Mucosa of stomach (tissue), 1 donor: ENCODE measurements around the gene DMXL2.

ENCODE experiments used
- H3K27me3 ChIP-seq: one replicate; pipeline ENCODE4 v1.7.0; 2013; ENCODE audit warnings: mild to moderate bottlenecking, low read length; ENCODE audit not compliant: control insufficient read depth, insufficient read depth
- H3K36me3 ChIP-seq: one replicate; pipeline ENCODE4 v1.7.0; 2013; ENCODE audit warnings: low read length; ENCODE audit not compliant: control insufficient read depth, insufficient read depth
- H3K4me1 ChIP-seq: one replicate; pipeline ENCODE4 v1.7.0; 2013; ENCODE audit warnings: mild to moderate bottlenecking, low read length; ENCODE audit not compliant: control insufficient read depth, insufficient read depth
- H3K4me3 ChIP-seq: one replicate; pipeline ENCODE4 v1.7.0; 2013; ENCODE audit warnings: low read length
- H3K9ac ChIP-seq: one replicate; pipeline ENCODE4 v1.7.0; 2013; ENCODE audit warnings: mild to moderate bottlenecking, low read length, moderate library complexity
- H3K9me3 ChIP-seq: one replicate; pipeline ENCODE4 v1.7.0; 2013; ENCODE audit warnings: mild to moderate bottlenecking, low read length, moderate library complexity; ENCODE audit not compliant: control insufficient read depth
- donor health status: Pancreatic carcinoma.

The DMXL2 gene

DNA sequence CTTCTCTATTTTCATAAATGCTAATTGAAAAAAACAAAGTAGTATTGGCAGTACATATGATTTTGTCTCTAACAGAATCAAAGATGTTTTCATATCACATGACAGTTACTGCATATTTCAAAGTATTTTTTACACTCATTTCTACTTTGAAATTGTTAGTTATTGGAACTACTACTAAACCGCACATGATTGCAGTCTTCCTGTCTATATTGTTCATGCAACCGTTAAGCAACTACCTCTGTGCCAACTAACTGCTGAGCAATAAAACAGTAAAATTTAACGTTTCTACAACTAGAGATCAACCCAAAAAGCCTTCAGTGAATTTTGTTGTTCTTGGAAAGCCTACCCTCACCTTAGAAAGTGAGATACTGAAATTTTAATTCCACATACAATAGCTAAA, 64.2 kb downstream of the DMXL2 start:
- H3K9ac ChIP-seq = no peak overlapping the region
- no peaks in the 10 kb centered on the region for H3K27me3 ChIP-seq
- H3K36me3 ChIP-seq = no peaks in the 10 kb centered on the region
- no peak overlapping the region for H3K4me3 ChIP-seq
- no peaks in the 10 kb centered on the region for H3K9me3 ChIP-seq
- no peaks in the 10 kb centered on the region for H3K4me1 ChIP-seq

DNA sequence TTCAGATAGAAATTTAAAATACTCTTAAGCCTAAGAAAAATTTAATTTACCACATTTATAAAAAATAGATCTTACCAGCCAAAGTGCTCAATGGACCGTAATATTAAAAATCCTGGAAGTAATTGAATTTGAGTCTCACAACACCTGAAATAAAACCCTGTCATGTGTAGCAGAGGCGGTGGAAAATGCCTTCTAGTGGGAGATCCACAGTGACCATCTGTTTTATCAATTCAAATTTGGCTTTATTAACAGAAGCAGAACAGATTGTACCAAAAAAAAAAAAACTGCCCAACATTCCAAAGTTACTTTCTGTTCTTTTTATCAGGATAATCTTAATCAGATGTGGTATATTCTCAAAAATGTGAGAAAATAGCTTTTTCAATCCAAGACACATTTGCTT, 71.7 kb downstream of the DMXL2 start:
- H3K4me3 ChIP-seq = no peak overlapping the region
- H3K9ac ChIP-seq = no peak overlapping the region
- no peaks in the 10 kb centered on the region for H3K27me3 ChIP-seq
- no peaks in the 10 kb centered on the region for H3K9me3 ChIP-seq
- H3K4me1 ChIP-seq = no peaks in the 10 kb centered on the region
- H3K36me3 ChIP-seq = no peaks in the 10 kb centered on the region

DNA sequence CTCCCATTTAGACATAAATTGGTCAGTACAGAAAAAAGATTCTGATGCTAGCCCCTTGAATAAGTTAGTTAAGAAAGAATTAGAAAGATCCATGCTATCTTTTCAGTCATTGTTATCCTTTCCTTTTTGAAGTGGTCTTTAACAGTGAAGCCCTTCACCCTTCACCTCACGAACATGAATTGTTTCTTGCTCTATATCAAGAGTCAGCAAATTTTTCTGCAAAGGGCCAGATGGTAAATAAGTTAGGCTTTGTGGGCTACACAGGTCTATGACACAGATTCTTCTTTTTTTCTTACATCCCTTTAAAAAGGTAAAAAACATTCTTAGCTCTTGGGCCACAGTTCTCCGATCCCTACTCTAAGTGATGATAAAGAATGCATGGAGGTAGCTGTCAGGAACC, 74.9 kb downstream of the DMXL2 start:
- Histone ChIP-seq H3K9me3 (no peaks in the 10 kb centered on the region), H3K36me3 (no peaks in the 10 kb centered on the region), H3K27me3 (no peaks in the 10 kb centered on the region), H3K4me3 (no peak overlapping the region), H3K4me1 (no peaks in the 10 kb centered on the region), H3K9ac (no peak overlapping the region)

DNA sequence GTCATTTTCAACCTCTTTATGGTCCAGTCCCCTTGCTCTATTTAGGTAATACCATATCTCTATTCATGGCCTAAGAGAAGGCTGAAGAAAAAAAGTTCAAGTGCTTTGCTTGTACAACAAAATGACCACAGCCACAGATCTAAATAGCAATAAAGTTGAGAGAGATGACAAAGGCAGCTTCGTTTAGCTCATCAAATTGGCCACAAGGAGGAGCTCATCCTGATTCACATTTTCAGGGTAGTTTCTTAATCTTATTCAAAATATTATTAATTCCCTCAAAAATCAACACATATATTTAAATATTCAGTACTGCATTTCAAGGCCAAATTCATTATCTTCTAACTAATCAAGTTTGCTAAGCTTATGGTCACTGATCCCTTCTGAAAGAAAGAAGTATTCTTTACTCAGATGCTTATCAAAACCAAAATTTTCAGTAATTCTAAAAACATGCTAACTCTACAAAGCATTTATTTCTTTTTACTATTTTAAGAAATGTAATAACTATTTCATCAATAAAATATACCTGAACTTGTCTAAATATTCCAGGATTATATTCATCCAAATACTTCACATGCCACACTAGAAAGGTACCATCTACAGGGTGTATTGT, 85.5 kb downstream of the DMXL2 start:
- H3K4me3 ChIP-seq = no peak overlapping the region
- H3K27me3 ChIP-seq = no peaks in the 10 kb centered on the region
- H3K4me1 ChIP-seq = no peaks in the 10 kb centered on the region
- no peaks in the 10 kb centered on the region for H3K9me3 ChIP-seq
- H3K9ac ChIP-seq = no peak overlapping the region
- no peaks in the 10 kb centered on the region for H3K36me3 ChIP-seq

DNA sequence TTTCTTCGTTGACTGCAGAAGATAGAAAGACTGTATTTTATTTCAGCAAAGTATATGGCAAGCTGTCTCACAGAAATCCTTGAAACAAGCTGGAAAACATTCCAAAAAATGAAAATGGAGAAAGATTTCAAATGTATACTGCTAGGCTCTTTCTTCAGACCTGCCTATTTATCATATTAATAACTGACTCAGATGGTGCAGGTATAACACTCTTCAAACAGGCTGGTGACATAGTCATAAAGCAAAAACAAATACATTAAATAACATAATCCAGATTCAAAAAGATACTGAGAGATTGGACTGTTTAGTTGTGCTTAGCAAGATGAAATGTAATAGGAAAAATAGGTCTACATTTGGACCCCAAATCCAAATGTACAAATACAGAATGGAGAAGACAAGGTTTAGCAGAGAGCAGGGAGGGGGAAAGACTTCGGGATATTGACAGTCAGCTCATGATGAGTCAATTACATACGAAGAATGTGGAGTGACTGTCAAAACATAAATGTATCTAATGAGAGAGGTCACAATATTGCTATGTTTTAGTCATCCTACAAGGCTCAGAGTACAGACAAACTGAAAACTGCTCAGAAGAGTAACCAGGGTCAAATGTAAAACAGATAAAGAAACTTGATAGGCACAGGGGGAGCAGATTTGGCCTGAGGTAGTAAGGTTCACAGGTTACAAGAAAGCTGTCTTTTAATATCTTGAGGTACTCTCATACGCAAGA, 88.7 kb downstream of the DMXL2 start:
- Histone ChIP-seq H3K27me3 (no peaks in the 10 kb centered on the region), H3K4me3 (no peak overlapping the region), H3K9ac (no peak overlapping the region), H3K36me3 (no peaks in the 10 kb centered on the region), H3K9me3 (no peaks in the 10 kb centered on the region), H3K4me1 (no peaks in the 10 kb centered on the region)

DNA sequence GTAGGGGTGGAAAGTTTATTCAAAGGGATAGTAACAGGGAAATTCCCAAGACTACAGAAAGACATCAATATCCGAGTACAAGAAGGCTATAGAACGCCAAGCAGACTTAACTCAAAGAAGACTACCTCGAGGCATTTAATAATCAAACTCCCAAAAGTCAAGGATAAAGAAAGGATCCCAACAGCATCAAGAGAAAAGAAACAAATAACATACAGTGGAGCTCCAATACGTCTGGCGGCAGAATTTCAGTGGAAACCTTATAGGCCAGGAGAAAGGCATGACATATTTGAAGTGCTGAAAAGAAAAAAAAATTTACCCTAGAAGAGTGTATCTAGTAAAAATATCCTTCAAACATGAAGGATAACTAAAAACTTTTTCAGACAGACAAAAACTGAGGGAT, 95.6 kb downstream of the DMXL2 start:
- Histone ChIP-seq H3K9ac (no peak overlapping the region), H3K36me3 (no peaks in the 10 kb centered on the region), H3K4me3 (no peak overlapping the region)

DNA sequence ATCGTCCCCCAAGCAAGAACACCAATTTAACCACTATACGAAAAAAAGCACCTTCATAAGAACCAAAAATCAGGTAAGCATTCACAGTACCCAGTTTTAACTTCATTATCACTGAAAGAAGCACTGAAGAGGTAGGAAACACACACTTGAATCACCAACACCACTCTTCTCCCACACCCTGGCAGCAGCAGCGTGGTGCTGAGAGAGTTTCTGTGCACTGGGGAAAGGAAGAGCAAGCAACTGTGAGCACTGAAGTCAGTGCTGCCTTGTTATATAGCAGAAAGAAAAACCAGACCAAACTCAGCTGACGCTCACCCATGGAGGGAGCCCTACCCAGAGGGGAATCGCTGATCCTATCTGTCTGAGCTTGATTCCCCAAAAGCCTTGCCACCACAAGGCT, 98.2 kb downstream of the DMXL2 start:
- no peaks in the 10 kb centered on the region for H3K4me1 ChIP-seq
- H3K4me3 ChIP-seq = no peak overlapping the region
- H3K9me3 ChIP-seq = peaks cover 4% of the 10 kb centered on the region
- no peak overlapping the region for H3K9ac ChIP-seq
- H3K36me3 ChIP-seq = no peaks in the 10 kb centered on the region
- H3K27me3 ChIP-seq = no peaks in the 10 kb centered on the region

More for the DNA sequence above, 95.6 kb downstream of the DMXL2 start:
- H3K27me3 ChIP-seq = no peaks in the 10 kb centered on the region
- no peaks in the 10 kb centered on the region for H3K4me1 ChIP-seq
- peaks cover 4% of the 10 kb centered on the region for H3K9me3 ChIP-seq

DNA sequence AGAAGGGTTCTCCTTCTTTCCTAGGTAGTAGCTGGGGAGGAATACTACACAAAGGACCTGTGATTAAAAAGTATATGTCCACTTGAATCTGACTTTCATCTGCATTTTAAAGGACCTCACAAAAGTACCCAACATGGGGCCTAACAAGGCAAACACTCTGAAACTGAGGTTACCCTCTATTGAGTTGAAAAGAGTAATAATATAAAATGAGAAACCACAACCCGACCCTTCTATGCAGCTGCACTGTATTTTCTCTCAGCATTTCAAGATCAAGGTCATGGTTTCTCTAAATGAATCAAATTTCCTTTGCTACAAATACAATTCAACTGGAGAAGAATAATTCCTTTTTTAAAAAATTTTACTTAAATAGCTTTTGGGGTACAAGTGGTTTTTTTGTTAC, 106.3 kb downstream of the DMXL2 start:
- no peaks in the 10 kb centered on the region for H3K27me3 ChIP-seq
- no peaks in the 10 kb centered on the region for H3K9me3 ChIP-seq
- H3K36me3 ChIP-seq = no peaks in the 10 kb centered on the region
- no peaks in the 10 kb centered on the region for H3K4me1 ChIP-seq
- no peak overlapping the region for H3K4me3 ChIP-seq
- H3K9ac ChIP-seq = no peak overlapping the region

DNA sequence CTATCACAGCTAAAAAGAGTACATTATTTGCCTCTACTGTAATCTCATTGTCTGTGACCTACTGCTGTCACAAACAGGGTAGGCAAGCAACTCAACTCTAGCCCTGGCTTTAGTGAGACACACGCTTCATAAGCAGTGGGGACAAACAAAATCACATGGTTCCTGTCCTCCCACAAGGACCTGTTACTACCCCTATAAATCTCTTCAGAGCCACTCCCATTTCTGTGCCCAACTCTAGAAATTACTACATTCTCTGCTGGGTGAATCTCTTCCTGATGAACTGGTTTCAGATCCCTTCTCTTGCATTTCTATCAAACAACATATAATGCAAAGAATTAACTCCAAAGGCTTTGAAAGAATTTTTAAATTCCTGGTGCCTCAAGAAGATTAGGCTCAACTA, 117.3 kb downstream of the DMXL2 start:
- no peak overlapping the region for H3K4me3 ChIP-seq
- no peaks in the 10 kb centered on the region for H3K9me3 ChIP-seq
- no peaks in the 10 kb centered on the region for H3K4me1 ChIP-seq
- no peaks in the 10 kb centered on the region for H3K36me3 ChIP-seq
- no peak overlapping the region for H3K9ac ChIP-seq
- H3K27me3 ChIP-seq = no peaks in the 10 kb centered on the region

DNA sequence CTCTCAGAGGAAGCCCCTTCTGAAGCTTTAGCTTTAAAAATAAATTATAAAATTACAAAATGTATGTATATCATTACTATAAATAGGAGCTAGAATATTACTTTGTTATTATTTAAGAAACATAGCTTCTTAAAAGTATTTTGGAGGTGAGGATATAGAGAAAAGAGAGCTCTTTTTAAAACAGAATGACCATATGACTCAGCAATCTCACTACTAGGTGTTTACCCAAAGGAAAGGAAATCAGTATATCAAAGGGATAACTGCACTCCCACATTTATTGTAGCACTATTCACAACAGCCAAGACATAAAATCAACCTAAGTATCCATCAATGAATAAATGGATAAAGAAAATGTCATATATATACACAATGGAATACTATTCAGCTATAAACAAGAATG, 119.6 kb downstream of the DMXL2 start:
- Histone ChIP-seq H3K9me3 (no peaks in the 10 kb centered on the region), H3K9ac (no peak overlapping the region), H3K4me1 (no peaks in the 10 kb centered on the region), H3K4me3 (no peak overlapping the region), H3K36me3 (no peaks in the 10 kb centered on the region), H3K27me3 (no peaks in the 10 kb centered on the region)

DNA sequence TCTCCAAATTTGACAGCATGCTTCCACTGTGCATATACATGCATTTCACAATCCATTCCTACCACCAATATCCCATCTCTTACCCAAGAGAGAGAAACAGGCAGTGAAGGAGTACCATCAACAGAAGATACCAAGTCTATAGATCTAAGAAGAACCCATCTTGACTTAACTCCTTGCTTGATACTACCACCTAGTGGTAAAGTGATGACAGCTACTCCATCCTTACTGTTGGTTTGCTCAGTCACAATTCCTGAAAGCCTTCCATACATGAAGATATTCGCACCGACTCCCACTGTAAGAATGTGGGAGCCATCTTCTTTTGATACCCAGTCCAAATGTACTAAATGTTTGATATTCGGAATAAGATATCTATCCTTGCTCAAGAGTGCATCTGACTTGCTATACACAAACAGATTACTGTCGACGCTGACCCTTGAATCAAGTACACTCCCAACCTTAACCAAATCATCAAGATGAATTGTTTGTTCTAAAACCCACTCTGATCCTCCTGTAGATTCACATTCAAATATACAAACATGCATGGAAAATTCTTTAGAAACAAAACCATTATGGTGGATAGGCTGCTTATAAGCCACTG, 123.1 kb downstream of the DMXL2 start:
- H3K4me3 ChIP-seq = no peak overlapping the region
- no peak overlapping the region for H3K9ac ChIP-seq
- no peaks in the 10 kb centered on the region for H3K27me3 ChIP-seq
- H3K36me3 ChIP-seq = no peaks in the 10 kb centered on the region
- H3K4me1 ChIP-seq = no peaks in the 10 kb centered on the region
- H3K9me3 ChIP-seq = no peaks in the 10 kb centered on the region

DNA sequence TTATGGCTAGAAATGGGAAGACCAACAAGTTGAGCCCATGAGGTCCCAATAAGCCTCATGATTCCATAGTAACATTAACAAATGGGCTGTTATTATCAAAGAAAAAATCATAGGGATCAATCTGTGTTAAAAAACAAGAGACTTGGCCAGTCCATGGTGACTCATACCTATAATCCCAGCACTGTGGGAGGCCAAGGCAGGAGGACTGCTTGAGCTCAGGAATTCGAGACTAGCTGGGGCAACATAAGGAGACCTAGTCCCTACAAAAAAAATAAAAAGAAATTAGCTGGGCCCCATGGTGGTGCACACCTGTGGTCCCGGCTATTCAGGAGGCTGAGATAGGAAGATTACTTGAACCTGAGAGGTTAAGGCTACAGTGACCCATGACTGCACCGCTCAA, 124.8 kb downstream of the DMXL2 start:
- Histone ChIP-seq H3K9ac (no peak overlapping the region), H3K27me3 (no peaks in the 10 kb centered on the region), H3K36me3 (no peaks in the 10 kb centered on the region), H3K9me3 (no peaks in the 10 kb centered on the region), H3K4me3 (no peak overlapping the region), H3K4me1 (no peaks in the 10 kb centered on the region)
